ENCODE measurements around the gene TNFRSF1A. TPM values are rescaled to one million over a fixed set of nuclear protein-coding genes. Genes with fewer than 3 reads are reported as not detected.

Gene TNFRSF1A
- total RNA-seq, 5 donors from 2014 or later (not counting 1 experiment from before 2014, with no cell fraction given): 32.3 to 88.0 (median 86.5) TPM

DNA sequence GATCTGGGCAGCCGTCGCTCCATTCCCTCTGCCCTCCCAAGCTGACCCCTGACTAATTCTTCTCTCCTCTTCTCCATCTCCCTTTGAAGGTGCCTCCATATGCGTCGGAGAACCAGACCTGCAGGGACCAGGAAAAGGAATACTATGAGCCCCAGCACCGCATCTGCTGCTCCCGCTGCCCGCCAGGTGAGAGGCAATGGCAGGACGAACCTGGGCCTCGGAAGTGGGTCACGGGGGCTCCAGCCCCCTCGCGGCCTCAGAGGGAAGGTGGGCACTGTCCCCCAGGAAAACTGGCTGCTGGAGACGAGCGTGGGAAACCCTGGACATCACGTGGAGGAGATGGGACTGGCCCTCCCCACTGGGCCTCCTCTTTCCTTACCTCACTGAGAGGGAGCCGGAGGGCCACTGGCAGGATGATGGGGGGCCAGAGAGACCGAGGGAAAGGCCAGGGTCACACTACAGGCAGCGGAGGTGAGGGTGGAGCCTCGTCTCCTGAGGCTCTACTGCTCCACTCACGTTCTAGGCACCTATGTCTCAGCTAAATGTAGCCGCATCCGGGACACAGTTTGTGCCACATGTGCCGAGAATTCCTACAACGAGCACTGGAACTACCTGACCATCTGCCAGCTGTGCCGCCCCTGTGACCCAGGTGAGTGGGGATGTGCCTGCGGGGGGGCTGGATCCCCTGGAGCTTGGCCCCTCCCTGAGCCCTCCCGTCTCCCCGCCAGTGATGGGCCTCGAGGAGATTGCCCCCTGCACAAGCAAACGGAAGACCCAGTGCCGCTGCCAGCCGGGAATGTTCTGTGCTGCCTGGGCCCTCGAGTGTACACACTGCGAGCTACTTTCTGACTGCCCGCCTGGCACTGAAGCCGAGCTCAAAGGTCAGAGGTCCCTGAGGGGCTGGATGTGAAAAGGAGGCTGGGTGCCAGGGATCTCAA, 42.9 kb upstream of the TNFRSF1A start:
- H3K9me3 ChIP-seq: no peaks in the 10 kb centered on the region
- Mint-ChIP-seq H3K36me3 (no peaks in the 10 kb centered on the region), H3K27ac (no peak overlapping the region), H3K4me3 (peak overlapping the region in 1 of 3 donors; percentile 44), H3K4me1 (peaks cover 3 to 7% (median 5%) of the 10 kb centered on the region in 3 donors), H3K27me3 (peaks cover 16 to 32% of the 10 kb centered on the region in 2 donors), H3K9me3 (no peaks in the 10 kb centered on the region)
- peaks cover 0 to 12% of the 10 kb centered on the region in 2 experiments for H3K4me1 ChIP-seq (ENCODE audit: control insufficient read depth in 1 of 2, extremely low read depth in 1 of 2, insufficient read depth in 2 of 2, low read length in 2 of 2)
- H3K36me3 ChIP-seq (ENCODE audit: control insufficient read depth in 2 of 2, extremely low read depth in 1 of 2, insufficient read depth in 1 of 2, low read length in 1 of 2): no peaks in the 10 kb centered on the region
- H3K4me3 ChIP-seq (ENCODE audit: control insufficient read depth in 1 of 2, extremely low read depth in 1 of 2, low read length in 1 of 2): no peak overlapping the region
- POLR2A ChIA-PET: interaction anchor here in 1 of 2 donors (0.6 kb wide), 2 partner anchors 10 to 36 kb away, joined by 3 read pairs; no protein-coding TSS in a partner anchor
- DNase-seq (no peak), ATAC-seq (replicated peaks in 1 of 4) (no peak)
- 86% methylated on average over 25 of the region's 36 CpGs for WGBS (ENCODE audit: insufficient coverage)
- CTCF ChIA-PET: interaction anchor here (0.6 to 0.7 kb wide), 3 partner anchors 215 to 540 kb away, joined by 3 to 8 read pairs (median 3); no protein-coding TSS in a partner anchor
- peaks cover 0 to 51% of the 10 kb centered on the region in 2 experiments for H3K27me3 ChIP-seq (replicated peaks in 1 of 2; ENCODE audit: control insufficient read depth in 2 of 2, extremely low read depth in 1 of 2, insufficient read depth in 2 of 2, low read length in 1 of 2)
- H3K27ac ChIP-seq (ENCODE audit: low read length): no peak overlapping the region

DNA sequence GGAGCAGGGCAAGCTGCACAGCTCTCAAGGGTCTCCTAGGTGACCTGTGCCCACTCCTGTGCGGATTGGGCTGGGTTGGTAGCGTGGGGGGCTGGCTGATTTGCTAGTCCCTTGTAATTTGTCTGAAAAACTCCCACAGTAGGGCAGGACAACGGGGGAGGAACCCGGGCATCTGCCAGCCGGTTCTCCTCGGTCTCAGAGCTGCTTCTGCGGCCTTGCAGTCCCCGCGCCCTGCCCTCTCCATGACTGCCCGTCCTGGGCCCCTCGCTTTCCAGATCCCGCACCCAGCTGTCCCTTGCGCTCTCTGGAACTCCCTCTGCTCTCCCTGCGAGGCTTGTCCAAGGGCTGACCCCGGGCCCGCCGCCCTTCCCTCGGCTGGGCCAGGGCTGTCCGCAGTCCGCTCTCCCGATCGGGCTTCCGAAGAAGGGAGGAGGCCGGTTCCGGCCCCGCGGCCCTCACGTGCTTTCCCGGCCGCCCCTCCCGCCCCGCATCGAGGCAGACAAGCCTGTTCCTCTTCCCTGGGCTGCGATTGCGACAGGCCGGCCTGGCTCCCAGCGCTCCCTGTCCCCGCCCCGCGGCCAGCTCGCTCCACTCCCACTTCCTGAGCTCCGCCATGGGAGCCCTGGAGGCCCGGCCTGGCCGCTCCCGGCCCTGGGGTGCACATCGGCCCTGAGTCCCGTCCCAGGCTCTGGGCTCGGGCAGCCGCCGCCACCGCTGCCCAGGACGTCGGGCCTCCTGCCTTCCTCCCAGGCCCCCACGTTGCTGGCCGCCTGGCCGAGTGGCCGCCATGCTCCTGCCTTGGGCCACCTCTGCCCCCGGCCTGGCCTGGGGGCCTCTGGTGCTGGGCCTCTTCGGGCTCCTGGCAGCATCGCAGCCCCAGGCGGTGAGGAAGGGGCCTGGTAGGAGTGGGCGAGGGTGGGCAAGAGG, 42.0 kb upstream of the TNFRSF1A start, which contains the start of gene LTBR:
TSS of gene LTBR (plus strand) at position 591 of the 927 bp plus-strand sequence. CDS start at position 788, 197 bp downstream.
- Mint-ChIP-seq H3K4me1 (peaks cover 3 to 7% (median 5%) of the 10 kb centered on the region in 3 donors), H3K27ac (no peak within 1 kb of the TSS), H3K9me3 (no peaks in the 10 kb centered on the region), H3K4me3 (peak within 1 kb of the TSS in 1 of 3 donors; percentile 57), H3K27me3 (peaks cover 16 to 32% of the 10 kb centered on the region in 2 donors), H3K36me3 (no peaks in the 10 kb centered on the region)
- Histone ChIP-seq H3K27me3 (replicated peaks in 1 of 2; ENCODE audit: control insufficient read depth in 2 of 2, extremely low read depth in 1 of 2, insufficient read depth in 2 of 2, low read length in 1 of 2) (peaks cover 0 to 49% of the 10 kb centered on the region in 2 experiments), H3K4me3 (ENCODE audit: control insufficient read depth in 1 of 2, extremely low read depth in 1 of 2, low read length in 1 of 2) (peak within 1 kb of the TSS; percentile 12 to 33), H3K9me3 (no peaks in the 10 kb centered on the region), H3K27ac (ENCODE audit: low read length) (no peak within 1 kb of the TSS), H3K4me1 (ENCODE audit: control insufficient read depth in 1 of 2, extremely low read depth in 1 of 2, insufficient read depth in 2 of 2, low read length in 2 of 2) (peaks cover 0 to 12% of the 10 kb centered on the region in 2 experiments), H3K36me3 (ENCODE audit: control insufficient read depth in 2 of 2, extremely low read depth in 1 of 2, insufficient read depth in 1 of 2, low read length in 1 of 2) (no peaks in the 10 kb centered on the region)
- CTCF ChIA-PET: no interaction called here
- 33% methylated on average over 55 of the region's 62 CpGs for WGBS (ENCODE audit: insufficient coverage)
- peak in 4 of 35 experiments; percentile 7 to 47 (median 20) for DNase-seq
- peak in 3 of 4 experiments; percentile 32 to 38 (median 38) for ATAC-seq (replicated peaks in 1 of 4)
- POLR2A ChIA-PET: interaction anchor here in 1 of 2 donors (0.6 kb wide), 1 partner anchor 9 kb away, joined by 3 read pairs; no protein-coding TSS in a partner anchor

DNA sequence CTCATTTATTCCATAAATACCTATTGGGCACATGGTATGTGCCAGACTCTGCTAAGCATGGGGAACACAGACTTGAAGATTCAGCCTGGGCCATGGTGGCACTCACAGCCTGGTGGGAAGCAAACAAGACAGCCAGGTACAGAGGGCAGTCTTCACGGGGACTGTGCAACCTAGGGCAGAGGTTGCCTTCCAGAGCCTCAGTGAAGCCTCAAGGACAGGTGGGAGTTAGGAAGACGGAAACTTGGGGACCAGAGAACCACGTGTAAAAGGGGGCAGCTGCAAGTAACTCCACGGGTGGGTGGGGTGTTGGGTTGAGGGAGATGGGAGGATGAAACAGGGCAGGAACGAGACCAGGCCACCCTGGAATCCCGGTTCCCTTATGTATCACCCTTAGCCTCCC, 41.1 kb upstream of the TNFRSF1A start:
- 79% methylated on average over 3 of the region's 6 CpGs for WGBS (ENCODE audit: insufficient coverage)

DNA sequence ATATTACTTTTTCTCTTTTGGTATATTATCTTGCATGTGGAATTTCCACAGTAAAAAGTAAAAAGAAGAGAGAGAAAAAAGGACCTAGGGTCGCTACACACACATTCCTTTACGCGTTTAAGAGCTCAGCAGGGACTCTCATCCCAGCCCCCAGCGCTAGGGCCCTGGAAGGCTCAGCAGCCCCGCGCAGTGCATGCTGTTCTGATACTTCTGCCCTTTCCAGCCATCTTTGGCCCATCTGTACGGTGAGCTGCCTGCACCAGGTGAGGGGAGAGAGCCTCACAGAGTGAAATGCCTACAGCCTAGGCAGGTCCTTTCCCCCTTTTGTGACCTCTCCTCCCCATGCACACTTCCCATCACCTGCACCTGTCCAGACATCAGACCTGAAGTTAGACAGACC, 40.5 kb upstream of the TNFRSF1A start:
- ChIA-PET CTCF (no interaction called here), POLR2A (no interaction called here)
- Mint-ChIP-seq H3K27ac (no peak overlapping the region), H3K9me3 (no peaks in the 10 kb centered on the region), H3K4me3 (no peak overlapping the region), H3K36me3 (no peaks in the 10 kb centered on the region), H3K4me1 (peaks cover 8 to 12% (median 9%) of the 10 kb centered on the region in 3 donors), H3K27me3 (peaks cover 16 to 32% of the 10 kb centered on the region in 2 donors)
- peaks cover 2 to 15% of the 10 kb centered on the region in 2 experiments for H3K4me1 ChIP-seq (ENCODE audit: control insufficient read depth in 1 of 2, extremely low read depth in 1 of 2, insufficient read depth in 2 of 2, low read length in 2 of 2)
- H3K36me3 ChIP-seq (ENCODE audit: control insufficient read depth in 2 of 2, extremely low read depth in 1 of 2, insufficient read depth in 1 of 2, low read length in 1 of 2): no peaks in the 10 kb centered on the region
- H3K9me3 ChIP-seq: no peaks in the 10 kb centered on the region
- DNase-seq (no peak), ATAC-seq (replicated peaks in 1 of 4) (no peak)
- H3K4me3 ChIP-seq (ENCODE audit: control insufficient read depth in 1 of 2, extremely low read depth in 1 of 2, low read length in 1 of 2): no peak overlapping the region
- WGBS (ENCODE audit: insufficient coverage): no CpG with 5 or more reads among the region's 7 CpGs
- peaks cover 0 to 56% of the 10 kb centered on the region in 2 experiments for H3K27me3 ChIP-seq (replicated peaks in 1 of 2; ENCODE audit: control insufficient read depth in 2 of 2, extremely low read depth in 1 of 2, insufficient read depth in 2 of 2, low read length in 1 of 2)
- no peak overlapping the region for H3K27ac ChIP-seq (ENCODE audit: low read length)

More for the DNA sequence above, 41.1 kb upstream of the TNFRSF1A start:
- Histone ChIP-seq H3K27ac (ENCODE audit: low read length) (no peak overlapping the region), H3K4me1 (ENCODE audit: control insufficient read depth in 1 of 2, extremely low read depth in 1 of 2, insufficient read depth in 2 of 2, low read length in 2 of 2) (peaks cover 0 to 12% of the 10 kb centered on the region in 2 experiments), H3K27me3 (replicated peaks in 1 of 2; ENCODE audit: control insufficient read depth in 2 of 2, extremely low read depth in 1 of 2, insufficient read depth in 2 of 2, low read length in 1 of 2) (peaks cover 0 to 56% of the 10 kb centered on the region in 2 experiments), H3K9me3 (no peaks in the 10 kb centered on the region), H3K36me3 (ENCODE audit: control insufficient read depth in 2 of 2, extremely low read depth in 1 of 2, insufficient read depth in 1 of 2, low read length in 1 of 2) (no peaks in the 10 kb centered on the region), H3K4me3 (ENCODE audit: control insufficient read depth in 1 of 2, extremely low read depth in 1 of 2, low read length in 1 of 2) (no peak overlapping the region)
- Mint-ChIP-seq H3K4me3 (peak overlapping the region in 1 of 3 donors; percentile 57), H3K4me1 (peaks cover 3 to 7% (median 5%) of the 10 kb centered on the region in 3 donors), H3K9me3 (no peaks in the 10 kb centered on the region), H3K27me3 (peaks cover 16 to 32% of the 10 kb centered on the region in 2 donors), H3K27ac (no peak overlapping the region), H3K36me3 (no peaks in the 10 kb centered on the region)
- no peak for ATAC-seq (replicated peaks in 1 of 4)
- CTCF ChIA-PET: no interaction called here
- DNase-seq: no peak
- POLR2A ChIA-PET: no interaction called here

DNA sequence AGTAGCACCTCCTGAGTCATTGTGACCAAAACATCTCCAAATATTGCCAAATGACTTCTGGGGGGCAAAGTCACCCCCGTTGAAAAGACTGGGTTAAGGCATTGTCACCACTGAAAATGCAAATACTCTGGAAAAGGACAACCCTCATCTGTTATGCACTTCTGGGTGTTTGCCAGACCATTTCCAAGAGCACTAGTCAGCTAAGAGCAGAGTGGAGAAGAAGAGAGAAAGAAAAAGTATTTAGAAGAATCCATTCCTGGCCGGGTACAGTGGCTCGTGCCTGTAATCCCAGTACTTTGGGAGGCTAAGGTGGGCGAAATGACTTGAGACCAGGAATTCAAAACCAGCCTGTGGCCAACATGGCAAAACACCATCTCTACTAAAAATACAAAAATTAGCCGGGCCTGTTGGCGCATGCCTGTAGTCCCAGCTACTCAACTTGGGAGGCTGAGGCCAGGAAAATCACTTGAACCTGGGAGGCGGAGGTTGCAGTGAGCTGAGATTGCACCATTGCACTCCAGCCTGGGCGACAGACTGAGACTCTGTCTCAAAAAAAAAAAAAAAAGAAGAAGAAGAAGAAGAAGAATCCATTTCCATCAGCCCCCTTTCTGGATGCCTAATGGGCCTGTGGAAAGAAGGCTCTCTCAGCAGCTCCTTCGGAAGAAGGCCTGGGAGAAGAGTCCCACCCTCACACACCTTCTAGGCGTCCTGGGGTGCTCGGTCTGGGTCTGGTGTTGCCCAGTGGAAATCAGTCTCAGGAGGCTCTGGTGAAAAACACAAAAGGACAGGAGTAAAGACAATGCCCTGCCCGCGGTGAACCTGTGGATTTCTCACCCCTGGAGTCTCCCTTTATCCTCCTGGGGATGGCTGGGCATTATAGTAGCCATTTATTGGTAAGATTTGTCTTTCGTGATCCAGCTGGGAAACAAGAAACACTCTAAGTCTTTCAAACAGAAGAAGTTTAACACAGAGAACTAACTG, 38.6 kb upstream of the TNFRSF1A start:
- peaks cover 0 to 59% of the 10 kb centered on the region in 2 experiments for H3K27me3 ChIP-seq (replicated peaks in 1 of 2; ENCODE audit: control insufficient read depth in 2 of 2, extremely low read depth in 1 of 2, insufficient read depth in 2 of 2, low read length in 1 of 2)
- CTCF ChIA-PET: no interaction called here
- Mint-ChIP-seq H3K27ac (no peak overlapping the region), H3K36me3 (no peaks in the 10 kb centered on the region), H3K4me3 (no peak overlapping the region), H3K27me3 (peaks cover 16 to 31% of the 10 kb centered on the region in 2 donors), H3K9me3 (no peaks in the 10 kb centered on the region), H3K4me1 (peaks cover 24 to 31% (median 29%) of the 10 kb centered on the region in 3 donors)
- no peak overlapping the region for H3K27ac ChIP-seq (ENCODE audit: low read length)
- 89% methylated on average over 5 of the region's 14 CpGs for WGBS (ENCODE audit: insufficient coverage)
- H3K4me3 ChIP-seq (ENCODE audit: control insufficient read depth in 1 of 2, extremely low read depth in 1 of 2, low read length in 1 of 2): no peak overlapping the region
- H3K36me3 ChIP-seq (ENCODE audit: control insufficient read depth in 2 of 2, extremely low read depth in 1 of 2, insufficient read depth in 1 of 2, low read length in 1 of 2): no peaks in the 10 kb centered on the region
- H3K4me1 ChIP-seq (ENCODE audit: control insufficient read depth in 1 of 2, extremely low read depth in 1 of 2, insufficient read depth in 2 of 2, low read length in 2 of 2): peaks cover 16 to 33% of the 10 kb centered on the region in 2 experiments
- no peak for DNase-seq
- POLR2A ChIA-PET: interaction anchor here in 1 of 2 donors (0.6 kb wide), 1 partner anchor 9 kb away, joined by 3 read pairs; no protein-coding TSS in a partner anchor
- no peaks in the 10 kb centered on the region for H3K9me3 ChIP-seq
- no peak for ATAC-seq (replicated peaks in 1 of 4)
